Heart left ventricle (tissue), 16 donors: ENCODE results near the gene SND1. TPM values are rescaled to one million over a fixed set of nuclear protein-coding genes. Genes with fewer than 3 reads are reported as not detected.

Experiments
- ATAC-seq, 4 donors: fragments of 200-7000 bp; cut with Tn5 transposase; one replicate each; pipeline ENCODE4 v1.9.1; 2020 to 2022; ENCODE audit warnings: moderate library complexity in 4 of 4, mild to moderate bottlenecking in 3 of 4, moderate number of reproducible peaks in 1 of 4
- DNase-seq, 5 donors: peaks; one replicate each; pipeline ENCODE4 v3.0.0-alpha.2; 2020
- H3K27ac ChIP-seq, 12 donors: fragments of 200-600 bp; sonication (generic) in 4 of 12; one replicate each; pipeline versions ENCODE4 v1.5.0 to v1.8.0; 2016 to 2022; ENCODE audit warnings: mild to moderate bottlenecking in 2 of 12
- H3K27me3 ChIP-seq, 9 donors: fragments of 200-600 bp; sonication (generic) in 2 of 9; one replicate each; pipeline versions ENCODE4 v1.5.1 to v1.8.0; 2016 to 2022; ENCODE audit warnings: mild to moderate bottlenecking in 3 of 9
- H3K36me3 ChIP-seq, 9 donors: fragments of 200-600 bp; sonication (generic) in 2 of 9; one replicate each; pipeline versions ENCODE4 v1.5.0 to v1.8.0; 2018 to 2022; ENCODE audit warnings: mild to moderate bottlenecking in 2 of 9
- H3K4me1 ChIP-seq, 12 donors: fragments of 200-600 bp; sonication (generic) in 4 of 12; one replicate each; pipeline versions ENCODE4 v1.5.0 to v1.8.0; 2016 to 2022; ENCODE audit warnings: mild to moderate bottlenecking in 3 of 12
- H3K4me3 ChIP-seq, 12 donors: fragments of 200-600 bp; sonication (generic) in 4 of 12; one replicate each; pipeline versions ENCODE4 v1.5.0 to v1.8.0; 2017 to 2022; ENCODE audit warnings: mild to moderate bottlenecking in 9 of 12, moderate library complexity in 4 of 12
- H3K9me3 ChIP-seq, 12 donors: fragments of 200-600 bp; sonication (generic) in 4 of 12; one replicate each; pipeline versions ENCODE4 v1.5.0 to v1.8.0; 2016 to 2022; ENCODE audit warnings: mild to moderate bottlenecking in 1 of 12
- POLR2A ChIP-seq, 2 donors: fragments of 450-650 bp; IDR thresholded peaks; one replicate each; pipeline ENCODE4 v1.6.1; 2017; ENCODE audit warnings: antibody characterized with exemption in 2 of 2, mild to moderate bottlenecking in 2 of 2, moderate library complexity in 2 of 2
- whole genome bisulfite sequencing, 4 donors: extraction: QIAGEN DNeasy Blood & Tissue Kit in 2 of 4; methylation state at CpG; one replicate each; pipeline versions ENCODE4 v1.1.5 to v1.1.7; 2013 to 2018; 5-methylcytosine and 5-hydroxymethylcytosine counted together
- intact Hi-C, 10 donors: fragments of 100-400 bp; cut with DNase I; formaldehyde crosslinking; loops; one replicate each; pipeline versions ENCODE4 v1.11.1 to v1.14.2; 2022
- polyA plus RNA-seq, 2 donors: library from polyadenylated mRNA; stranded (reverse); fragments of 200-250 nt; gene quantifications; one replicate each; pipeline ENCODE4 v1.2.3, GENCODE V29; 2013
- total RNA-seq, 9 donors: library from RNA; depleted of rRNA in 2 of 9; stranded (reverse); fragments of >200 nt in 2 of 9; fragmentation: NEBNext Ultra II Directional in 3 of 9; extraction: Animal tissue kit (Norgen Biotek cat#: 25700) in 3 of 9; gene quantifications; one replicate each; pipeline versions ENCODE4 v1.1.0 to v1.2.4, GENCODE V29; 2016 to 2023
- TF ChIP-seq, protein P1 (sequence below), 12 donors: fragments of 200-600 bp; sonication (generic) in 4 of 12; IDR thresholded peaks; one replicate each; pipeline versions ENCODE4 v1.5.0 to v1.8.0; 2018 to 2022; ENCODE audit warnings: antibody characterized with exemption in 12 of 12, mild to moderate bottlenecking in 5 of 12
- donor health status: ischemic (EF 13 %, LVEDD 7.1; RV severe dilation, severe dysfunction).
- donor health status: healthy with polysubstance abuse.
- donor health status: DM: no; HTN: yes; CAD: no.
- donor health status: DM: no; HTN: no; CAD: no.
- donor health status: ischemic (EF 25% LVEDD 6.9; RV normal size, moderate dysfunction).
- donor health status: ischemic (EF 25% LVEDD 5.7; RV mildly dilated, moderate dysfunction).
- donor health status: healthy.
- donor health status: DM: yes; HTN: yes; CAD: no.
- donor health status: ischemic (EF 35%, LVEDD 5.7; RV mildly dilated, moderate dysfunction).
- donor health status: nonischemic (EF 11% LVEDD 7.7; RV severe dilation, severe dysfunction).
- donor health status: DM: yes; HTN: yes; CAD: no.
- donor health status: PGD.
- donor health status: ischemic (EF 29% LVEDD 5.4; RV normal size, mild dysfunction).
- donor health status: nonischemic (EF 23%, LVEDD 6.1; RV moderate dilation, normal function).

The SND1 gene
- total and polyA plus RNA-seq, 11 donors: 45.6 to 115 (median 76.3) TPM

DNA sequence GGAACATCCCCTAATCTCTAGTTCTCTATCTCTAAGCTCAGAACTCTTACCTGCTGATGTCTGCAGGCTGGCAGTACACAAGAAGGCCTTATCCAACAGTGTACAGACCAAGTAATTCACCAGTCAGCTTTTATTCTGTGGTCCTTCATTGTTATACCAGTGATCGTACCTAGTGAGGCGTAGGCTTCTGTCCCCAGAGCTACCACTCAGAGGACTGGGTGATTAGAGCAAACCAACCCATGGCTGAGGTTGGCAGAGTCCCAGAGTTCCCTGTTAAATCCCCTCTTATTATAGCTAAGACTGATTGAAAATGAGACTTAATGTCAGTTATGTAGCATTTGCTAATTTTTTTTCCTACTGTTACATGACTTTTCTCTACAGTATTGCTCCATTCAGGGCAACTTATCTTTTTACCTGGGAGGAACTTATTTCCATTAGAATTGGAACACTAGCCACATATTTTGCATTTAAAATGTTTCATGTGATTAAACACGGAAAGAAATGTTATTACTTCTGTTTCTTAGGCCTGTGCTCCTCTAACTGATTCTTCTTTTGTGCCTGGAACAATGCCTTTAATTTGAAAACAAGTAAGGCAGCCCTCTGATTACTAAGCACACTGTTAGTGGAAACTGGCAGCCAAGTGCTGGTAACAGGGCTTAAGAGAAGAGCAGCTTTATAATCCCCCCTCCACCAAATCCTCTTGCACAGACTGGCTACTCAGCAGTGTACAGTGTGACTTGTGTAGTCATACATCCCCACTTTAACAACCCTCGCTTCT is 252.1 kb downstream of the SND1 start:
- no peaks in the 10 kb centered on the region for H3K27me3 ChIP-seq
- WGBS, 4 donors: 90 to 96% (median 94%) methylated on average over 4 of the region's 4 CpGs
- H3K9me3 ChIP-seq: no peaks in the 10 kb centered on the region
- H3K27ac ChIP-seq: no peak overlapping the region
- no peak overlapping the region for H3K4me3 ChIP-seq
- TF ChIP-seq, protein P1, sequence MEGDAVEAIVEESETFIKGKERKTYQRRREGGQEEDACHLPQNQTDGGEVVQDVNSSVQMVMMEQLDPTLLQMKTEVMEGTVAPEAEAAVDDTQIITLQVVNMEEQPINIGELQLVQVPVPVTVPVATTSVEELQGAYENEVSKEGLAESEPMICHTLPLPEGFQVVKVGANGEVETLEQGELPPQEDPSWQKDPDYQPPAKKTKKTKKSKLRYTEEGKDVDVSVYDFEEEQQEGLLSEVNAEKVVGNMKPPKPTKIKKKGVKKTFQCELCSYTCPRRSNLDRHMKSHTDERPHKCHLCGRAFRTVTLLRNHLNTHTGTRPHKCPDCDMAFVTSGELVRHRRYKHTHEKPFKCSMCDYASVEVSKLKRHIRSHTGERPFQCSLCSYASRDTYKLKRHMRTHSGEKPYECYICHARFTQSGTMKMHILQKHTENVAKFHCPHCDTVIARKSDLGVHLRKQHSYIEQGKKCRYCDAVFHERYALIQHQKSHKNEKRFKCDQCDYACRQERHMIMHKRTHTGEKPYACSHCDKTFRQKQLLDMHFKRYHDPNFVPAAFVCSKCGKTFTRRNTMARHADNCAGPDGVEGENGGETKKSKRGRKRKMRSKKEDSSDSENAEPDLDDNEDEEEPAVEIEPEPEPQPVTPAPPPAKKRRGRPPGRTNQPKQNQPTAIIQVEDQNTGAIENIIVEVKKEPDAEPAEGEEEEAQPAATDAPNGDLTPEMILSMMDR (IDR thresholded peaks at IDR 0.05): no peak
- TF ChIP-seq POLR2A (IDR thresholded peaks at IDR 0.05): no peak
- DNase-seq: no peak
- ATAC-seq: no peak
- intact Hi-C loops: no loop called here
- peaks cover 0 to 23% (median 6%) of the 10 kb centered on the region in 12 donors for H3K4me1 ChIP-seq
- H3K36me3 ChIP-seq: peaks cover 0 to 16% (median 0%) of the 10 kb centered on the region in 9 donors

DNA sequence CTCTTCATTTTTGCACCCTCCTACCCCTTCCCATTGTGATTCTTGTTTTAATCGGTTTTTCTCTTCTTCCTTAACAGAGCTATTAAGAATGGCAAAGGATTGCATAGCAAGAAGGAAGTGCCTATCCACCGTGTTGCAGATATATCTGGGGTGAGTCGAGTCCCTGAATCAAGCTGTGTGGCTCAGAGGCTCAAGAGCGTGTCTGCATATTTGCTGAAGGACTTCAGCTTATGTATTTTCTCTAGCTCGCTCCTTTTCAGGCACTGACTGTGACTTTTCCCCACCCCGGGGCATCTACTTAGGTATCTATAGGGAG is 252.6 kb downstream of the SND1 start:
- Histone ChIP-seq H3K4me3 (no peak overlapping the region), H3K27ac (no peak overlapping the region), H3K9me3 (no peaks in the 10 kb centered on the region), H3K27me3 (no peaks in the 10 kb centered on the region), H3K4me1 (peaks cover 0 to 23% (median 6%) of the 10 kb centered on the region in 12 donors), H3K36me3 (peaks cover 0 to 16% (median 0%) of the 10 kb centered on the region in 9 donors)
- intact Hi-C loops: no loop called here
- TF ChIP-seq, protein P1 (IDR thresholded peaks at IDR 0.05): no peak
- no peak for TF ChIP-seq POLR2A (IDR thresholded peaks at IDR 0.05)
- ATAC-seq: no peak
- DNase-seq: no peak
- 79 to 86% (median 85%) methylated on average over 6 of the region's 6 CpGs for WGBS, 4 donors

DNA sequence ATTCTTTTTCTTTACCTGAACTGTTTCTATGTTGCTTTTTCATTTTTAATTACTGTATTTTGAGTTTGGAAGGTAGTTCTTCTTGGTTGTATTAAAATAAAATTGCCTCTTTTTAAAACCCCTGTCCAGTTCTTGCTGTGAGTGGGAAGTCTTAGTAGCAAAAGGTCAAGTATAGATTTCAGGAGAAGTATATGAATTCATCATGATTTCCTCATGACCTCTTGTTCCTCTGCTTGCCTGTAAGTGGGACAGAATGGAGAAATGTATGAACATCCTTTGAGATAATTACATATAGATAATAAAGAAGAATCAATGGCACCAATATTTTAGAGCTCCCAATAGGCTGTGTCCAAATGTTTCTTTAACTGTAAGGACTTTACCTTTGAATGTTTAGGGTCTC is 253.0 kb downstream of the SND1 start:
- intact Hi-C loops: no loop called here
- Histone ChIP-seq H3K36me3 (peaks cover 0 to 16% (median 0%) of the 10 kb centered on the region in 9 donors), H3K4me1 (peaks cover 0 to 23% (median 6%) of the 10 kb centered on the region in 12 donors), H3K27ac (no peak overlapping the region), H3K27me3 (no peaks in the 10 kb centered on the region), H3K9me3 (no peaks in the 10 kb centered on the region), H3K4me3 (no peak overlapping the region)
- no peak for TF ChIP-seq POLR2A (IDR thresholded peaks at IDR 0.05)
- TF ChIP-seq, protein P1 (IDR thresholded peaks at IDR 0.05): no peak
- no peak for ATAC-seq
- DNase-seq: no peak

DNA sequence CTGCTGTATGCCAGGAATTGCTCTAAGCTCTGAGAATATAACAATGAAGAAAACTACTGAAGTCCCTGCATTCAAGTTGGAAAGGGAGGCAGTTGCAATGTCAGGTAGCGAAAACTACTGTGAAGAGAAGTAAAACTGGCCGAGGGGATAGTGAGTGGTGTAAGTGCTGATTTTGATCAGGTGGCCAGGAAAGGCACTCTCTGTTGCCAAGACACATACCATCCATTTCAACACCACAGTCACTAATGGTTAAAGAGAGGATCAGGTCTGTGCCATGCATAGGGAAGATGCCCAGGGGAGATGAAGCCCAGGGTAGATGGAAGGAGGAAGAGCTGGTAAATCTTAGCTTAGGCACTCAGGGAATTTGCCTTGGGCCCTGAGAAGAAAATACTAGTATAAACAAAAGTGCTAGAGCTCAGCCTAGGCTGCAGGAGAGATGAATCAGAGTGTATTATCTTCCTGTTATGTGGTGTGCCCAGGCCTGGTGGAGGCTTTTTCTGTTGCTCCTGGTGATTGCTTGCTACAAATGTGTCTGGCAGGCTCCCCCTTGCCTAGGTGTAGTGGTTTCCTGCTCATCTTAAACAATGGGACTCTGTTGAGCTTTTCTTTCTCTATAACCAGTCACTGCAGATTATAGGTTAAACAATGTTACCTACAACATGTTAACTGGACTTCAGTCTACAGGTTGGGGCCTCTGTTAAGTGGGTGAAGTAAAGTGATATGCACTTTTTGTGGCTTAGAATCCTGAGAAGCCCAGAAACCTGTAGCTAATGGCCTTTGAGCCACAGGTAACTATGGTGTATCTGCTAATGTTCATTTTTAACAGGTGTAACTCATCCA is 253.7 kb downstream of the SND1 start:
- no peak for ATAC-seq
- WGBS, 4 donors: 75 to 85% (median 84%) methylated on average over 2 of the region's 2 CpGs
- intact Hi-C loops: no loop called here

More for the DNA sequence above, 253.7 kb downstream of the SND1 start:
- H3K27ac ChIP-seq: no peak overlapping the region
- TF ChIP-seq, protein P1 (IDR thresholded peaks at IDR 0.05): no peak
- TF ChIP-seq POLR2A (IDR thresholded peaks at IDR 0.05): no peak
- peaks cover 0 to 17% (median 6%) of the 10 kb centered on the region in 12 donors for H3K4me1 ChIP-seq
- H3K36me3 ChIP-seq: peaks cover 0 to 16% (median 0%) of the 10 kb centered on the region in 9 donors
- no peak overlapping the region for H3K4me3 ChIP-seq
- no peaks in the 10 kb centered on the region for H3K9me3 ChIP-seq
- DNase-seq: no peak
- H3K27me3 ChIP-seq: no peaks in the 10 kb centered on the region
